ENCODE results near the gene RABGAP1L. TPM values are rescaled to one million over a fixed set of nuclear protein-coding genes. Genes with fewer than 3 reads are reported as not detected.
A peak's percentile ranks its signal among the peaks of the same experiment; 100 is the strongest.

Gene RABGAP1L
- total RNA-seq, 1 donor, result 28.3 TPM

GRCh38 chr1:174967845-174968705 lies 808.8 kb downstream of the RABGAP1L start:
- peak in 1 of 3 donors; percentile 37 for DNase-seq (ENCODE audit: low read depth in 2 of 3, low spot score in 2 of 3)

- DNase-seq (ENCODE audit: low read depth in 2 of 3, low spot score in 2 of 3), result peak in 2 of 3 donors; percentile 48 to 62
Observed at GRCh38 chr1:174968750-174969244, 809.5 kb downstream of the RABGAP1L start.

DNA sequence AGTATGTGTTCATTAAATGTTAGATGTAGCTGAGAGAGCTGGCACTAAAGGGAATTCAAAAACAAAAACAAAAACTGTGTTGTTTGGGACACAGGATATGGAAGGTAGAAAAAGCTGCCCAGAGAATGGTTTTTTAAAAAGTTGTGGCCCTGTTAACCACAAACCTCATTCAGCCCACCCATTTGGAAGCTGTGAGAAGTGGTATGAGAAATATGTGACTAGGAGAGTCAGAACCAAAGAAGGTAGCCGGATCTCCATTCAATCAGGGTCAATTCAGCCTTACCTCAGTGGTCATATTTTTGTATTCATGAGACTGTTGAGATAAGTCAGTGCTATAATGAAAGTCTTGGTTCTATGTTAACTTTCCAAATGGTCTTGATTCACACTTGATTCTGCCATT lies 810.7 kb downstream of the RABGAP1L start:
- no peak for DNase-seq (ENCODE audit: low read depth in 2 of 3, low spot score in 2 of 3)

- no peak for DNase-seq (ENCODE audit: low read depth in 2 of 3, low spot score in 2 of 3)
Observed at GRCh38 chr1:174971466-174971865, 812.1 kb downstream of the RABGAP1L start.

DNA sequence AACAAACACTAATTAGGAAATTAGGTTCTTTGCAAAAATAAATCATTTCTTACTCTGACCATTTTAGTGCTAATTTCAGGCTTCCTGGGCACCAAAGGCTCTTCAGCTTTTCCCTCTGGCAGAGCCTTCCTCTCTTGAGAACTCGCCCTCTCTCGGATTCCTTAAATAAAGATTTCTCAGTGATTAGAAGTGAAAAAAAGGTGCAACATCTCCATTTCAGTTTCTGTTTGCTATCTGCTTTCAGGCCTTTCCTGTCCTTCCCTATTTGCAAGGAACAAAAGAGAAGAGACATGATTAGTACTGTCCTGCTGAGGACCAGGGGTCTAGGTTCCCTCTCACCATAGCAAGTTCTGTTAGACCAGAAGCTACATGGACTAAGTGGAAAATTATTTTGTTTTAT lies 812.6 kb downstream of the RABGAP1L start:
- no peak for DNase-seq (ENCODE audit: low read depth in 2 of 3, low spot score in 2 of 3)

- no peak for DNase-seq (ENCODE audit: low read depth in 2 of 3, low spot score in 2 of 3)
Observed at GRCh38 chr1:174974711-174975119, 815.4 kb downstream of the RABGAP1L start.

DNA sequence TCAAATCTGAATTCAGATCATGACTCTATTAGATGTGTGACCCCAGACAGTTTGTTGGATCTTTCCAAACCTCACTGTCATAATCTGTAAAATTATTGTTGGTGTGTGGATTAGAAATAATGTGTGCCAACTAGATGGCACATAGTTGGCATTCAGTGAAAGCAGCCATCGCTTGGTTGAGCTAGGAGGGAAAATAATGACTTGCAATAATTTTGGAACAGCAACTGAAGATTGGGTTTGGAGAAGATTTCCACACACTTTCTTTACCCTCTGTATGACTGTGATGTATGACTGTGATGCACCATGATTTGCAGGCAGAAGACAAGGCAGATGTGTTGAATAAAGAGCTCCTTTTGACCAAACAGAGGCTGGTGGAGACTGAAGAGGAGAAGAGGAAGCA lies 816.4 kb downstream of the RABGAP1L start:
- DNase-seq (ENCODE audit: low read depth in 2 of 3, low spot score in 2 of 3), result no peak

DNA sequence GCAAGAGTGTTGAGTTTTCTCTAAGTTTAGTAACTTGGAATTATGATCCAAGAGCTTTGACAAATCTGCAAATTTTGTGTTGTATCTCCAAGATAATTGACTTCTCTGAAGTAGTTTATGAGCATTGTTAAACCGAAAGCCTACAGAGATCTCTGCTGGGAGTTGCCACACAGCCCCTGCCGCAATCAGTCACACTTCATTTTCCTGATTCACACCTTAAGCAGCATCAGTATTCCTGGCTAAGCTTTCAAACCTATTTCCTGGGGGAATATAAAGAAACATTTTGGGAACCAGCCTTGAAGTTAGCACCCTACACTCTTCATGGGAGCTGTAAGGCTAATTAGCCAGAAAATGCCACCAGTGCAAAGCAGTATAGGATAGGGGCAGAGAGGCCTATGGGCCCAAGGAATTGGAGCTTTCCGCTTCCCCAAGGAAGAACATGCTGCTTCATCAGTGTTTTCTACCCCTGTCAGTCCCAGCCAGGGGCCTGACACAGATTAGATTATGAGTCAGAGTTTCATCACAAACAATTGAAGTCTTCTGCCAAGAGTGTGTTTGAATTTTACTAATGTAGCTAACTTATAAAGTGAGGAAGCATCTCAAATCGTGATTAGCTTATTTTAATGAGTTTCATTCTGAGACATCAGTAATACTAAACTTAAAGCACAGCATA lies 817.3 kb downstream of the RABGAP1L start:
- no peak for DNase-seq (ENCODE audit: low read depth in 2 of 3, low spot score in 2 of 3)

GRCh38 chr1:174982971-174983689 lies 823.8 kb downstream of the RABGAP1L start:
- peak in 2 of 3 donors; percentile 44 to 83 for DNase-seq (ENCODE audit: low read depth in 2 of 3, low spot score in 2 of 3)

DNA sequence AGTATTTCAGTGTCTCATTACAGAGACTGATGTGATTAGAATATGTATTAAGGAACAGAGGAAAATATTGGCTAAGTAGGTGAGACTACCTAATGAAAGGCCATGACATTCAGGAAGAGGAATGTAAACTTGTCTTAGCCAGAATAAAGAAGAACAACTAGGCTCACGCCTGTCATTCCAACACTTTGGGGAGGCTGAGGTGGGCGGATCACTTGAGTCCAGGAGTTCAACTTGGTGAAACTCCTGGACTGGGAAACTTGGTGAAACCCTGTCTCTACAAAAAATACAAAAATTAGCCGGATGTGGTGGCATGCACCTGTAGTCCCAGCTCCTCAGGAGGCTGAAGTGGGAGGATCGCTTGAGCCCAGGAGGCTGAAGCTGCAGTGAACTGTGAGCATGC lies 825.6 kb downstream of the RABGAP1L start:
- DNase-seq (ENCODE audit: low read depth in 2 of 3, low spot score in 2 of 3), result no peak

GRCh38 chr1:174988539-174988938 lies 829.2 kb downstream of the RABGAP1L start:
- no peak for DNase-seq (ENCODE audit: low read depth in 2 of 3, low spot score in 2 of 3)

GRCh38 chr1:174988986-174989385 lies 829.7 kb downstream of the RABGAP1L start:
- DNase-seq (ENCODE audit: low read depth in 2 of 3, low spot score in 2 of 3), result no peak

- DNase-seq (ENCODE audit: low read depth in 2 of 3, low spot score in 2 of 3), result no peak
Observed at GRCh38 chr1:174989536-174990220, 830.4 kb downstream of the RABGAP1L start.

DNA sequence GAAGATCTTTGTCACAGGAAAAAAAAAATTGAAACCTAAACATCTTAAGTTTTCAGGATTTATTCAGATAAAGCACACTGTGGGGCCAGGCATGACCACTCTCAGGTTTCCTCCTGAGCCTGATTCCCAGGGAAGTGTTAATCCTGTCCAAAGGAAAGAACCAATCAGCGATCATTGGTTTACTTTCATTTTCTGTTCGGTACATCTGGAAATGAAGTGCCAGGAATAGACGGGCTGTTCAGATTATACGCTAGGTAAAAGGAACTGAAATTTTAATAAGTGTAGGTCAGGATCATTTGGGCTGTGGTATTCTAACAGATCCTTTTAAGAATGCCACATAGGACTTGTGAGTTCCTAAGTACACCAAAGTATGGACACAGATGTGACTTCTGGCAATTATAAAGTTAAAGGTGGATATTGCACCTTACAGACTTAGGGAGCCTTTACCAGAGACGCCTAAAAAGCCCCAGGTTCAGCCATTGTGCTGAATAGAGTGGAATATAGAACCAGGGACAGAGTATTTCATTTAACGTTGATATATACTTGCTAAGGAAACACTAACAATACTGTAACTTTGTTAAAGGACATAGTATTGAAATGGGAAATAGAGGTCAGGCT lies 831.2 kb downstream of the RABGAP1L start:
- peak in 2 of 3 donors; percentile 42 to 62 for DNase-seq (ENCODE audit: low read depth in 2 of 3, low spot score in 2 of 3)

GRCh38 chr1:174991473-174991872 lies 832.2 kb downstream of the RABGAP1L start:
- no peak for DNase-seq (ENCODE audit: low read depth in 2 of 3, low spot score in 2 of 3)

- no peak for DNase-seq (ENCODE audit: low read depth in 2 of 3, low spot score in 2 of 3)
Observed at GRCh38 chr1:174995121-174995520, 835.8 kb downstream of the RABGAP1L start.

DNA sequence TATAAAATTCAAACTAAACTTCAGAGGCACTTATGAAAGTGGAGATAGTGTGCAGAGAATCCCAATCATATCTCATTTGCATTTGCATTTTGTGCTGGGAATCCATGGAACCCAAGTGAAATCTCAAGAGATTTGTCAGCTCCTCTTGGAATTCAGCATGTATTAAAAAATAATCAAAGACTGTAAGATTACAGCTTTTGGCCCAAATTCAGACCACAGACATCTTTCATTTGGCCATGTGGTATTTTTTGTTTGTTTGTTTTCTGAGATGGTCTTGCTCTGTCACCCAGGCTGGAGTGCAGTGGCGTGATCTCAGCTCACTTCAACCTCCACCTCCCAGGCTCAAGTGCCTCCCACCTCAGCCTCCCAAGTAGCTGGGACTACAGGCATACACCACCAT lies 836.6 kb downstream of the RABGAP1L start:
- no peak for DNase-seq (ENCODE audit: low read depth in 2 of 3, low spot score in 2 of 3)

DNA sequence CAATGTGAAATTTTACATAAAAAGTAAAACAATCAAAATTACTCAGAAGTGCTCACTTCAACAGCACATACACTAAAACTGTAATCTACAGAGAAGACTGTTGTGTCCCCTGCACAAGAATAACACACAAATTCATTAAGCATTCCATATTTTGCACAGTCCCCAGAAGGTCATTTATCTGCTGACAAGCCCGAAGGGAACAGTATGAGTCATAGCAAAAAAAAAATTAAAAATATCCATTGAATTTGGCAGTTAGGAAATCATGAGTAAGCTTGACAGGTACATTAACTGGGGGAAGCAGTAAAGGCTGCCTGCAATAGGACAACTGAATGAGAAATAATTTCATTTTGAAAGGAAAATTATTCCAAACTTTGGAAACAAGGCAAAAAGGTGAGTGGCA lies 837.2 kb downstream of the RABGAP1L start:
- DNase-seq (ENCODE audit: low read depth in 2 of 3, low spot score in 2 of 3), result peak in 1 of 3 donors; percentile 8

DNA sequence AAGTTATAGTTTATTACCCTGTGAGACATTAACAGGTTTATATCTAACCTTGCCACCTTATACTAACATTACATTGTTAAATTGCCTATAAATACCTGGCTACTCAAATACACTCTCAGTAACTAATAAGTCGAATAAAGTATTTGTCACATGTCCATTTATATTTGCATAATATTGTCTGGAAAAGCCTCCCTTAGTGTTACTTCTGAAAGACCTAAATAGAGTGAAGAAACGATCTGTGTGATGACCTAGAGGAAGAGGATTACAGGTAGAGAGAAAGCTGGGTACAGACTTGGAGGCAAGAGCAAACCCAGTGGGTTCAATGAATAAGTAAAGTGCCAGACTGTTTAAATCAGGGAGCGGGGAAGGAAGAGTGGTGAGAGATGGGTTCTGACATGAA lies 837.7 kb downstream of the RABGAP1L start:
- DNase-seq (ENCODE audit: low read depth in 2 of 3, low spot score in 2 of 3), result no peak

GRCh38 chr1:174998569-174999215 lies 839.4 kb downstream of the RABGAP1L start:
- DNase-seq (ENCODE audit: low read depth in 2 of 3, low spot score in 2 of 3), result peak; percentile 41 to 84 (median 71)

Data from hematopoietic multipotent progenitor cell (in vitro differentiated cells).